ENCODE results near the gene CDH13.

Gene CDH13

DNA sequence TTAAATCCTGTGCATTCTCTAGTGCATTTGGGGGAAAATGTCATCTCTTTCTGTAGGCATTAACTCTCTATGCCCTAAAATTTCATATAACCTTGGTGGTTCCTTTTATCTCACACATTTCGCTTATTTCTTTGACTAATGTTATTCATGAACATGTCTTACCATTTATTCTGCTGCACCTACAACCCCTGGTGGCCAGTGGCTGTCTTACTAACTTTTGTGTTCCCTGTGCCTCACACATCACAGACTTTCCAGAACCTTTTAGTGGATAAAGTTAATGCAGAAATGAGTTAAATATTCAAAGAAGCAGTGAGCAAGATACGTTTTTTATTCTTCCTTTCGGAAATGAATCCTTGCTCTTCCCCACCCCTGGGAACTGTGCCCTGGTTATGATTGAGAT is 111.9 kb downstream of the CDH13 start:
- H3K27ac ChIP-seq (replicated peaks) = no peak overlapping the region
- TF ChIP-seq POLR2AphosphoS5 (IDR thresholded peaks at IDR 0.05; ENCODE audit: low read depth) (no peak), GABPA (IDR thresholded peaks at IDR 0.05; ENCODE audit: low read depth) (no peak), SPI1 (IDR thresholded peaks at IDR 0.05; ENCODE audit: borderline replicate concordance, low read depth) (no peak)
- TF ChIP-seq, protein P1, sequence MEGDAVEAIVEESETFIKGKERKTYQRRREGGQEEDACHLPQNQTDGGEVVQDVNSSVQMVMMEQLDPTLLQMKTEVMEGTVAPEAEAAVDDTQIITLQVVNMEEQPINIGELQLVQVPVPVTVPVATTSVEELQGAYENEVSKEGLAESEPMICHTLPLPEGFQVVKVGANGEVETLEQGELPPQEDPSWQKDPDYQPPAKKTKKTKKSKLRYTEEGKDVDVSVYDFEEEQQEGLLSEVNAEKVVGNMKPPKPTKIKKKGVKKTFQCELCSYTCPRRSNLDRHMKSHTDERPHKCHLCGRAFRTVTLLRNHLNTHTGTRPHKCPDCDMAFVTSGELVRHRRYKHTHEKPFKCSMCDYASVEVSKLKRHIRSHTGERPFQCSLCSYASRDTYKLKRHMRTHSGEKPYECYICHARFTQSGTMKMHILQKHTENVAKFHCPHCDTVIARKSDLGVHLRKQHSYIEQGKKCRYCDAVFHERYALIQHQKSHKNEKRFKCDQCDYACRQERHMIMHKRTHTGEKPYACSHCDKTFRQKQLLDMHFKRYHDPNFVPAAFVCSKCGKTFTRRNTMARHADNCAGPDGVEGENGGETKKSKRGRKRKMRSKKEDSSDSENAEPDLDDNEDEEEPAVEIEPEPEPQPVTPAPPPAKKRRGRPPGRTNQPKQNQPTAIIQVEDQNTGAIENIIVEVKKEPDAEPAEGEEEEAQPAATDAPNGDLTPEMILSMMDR (IDR thresholded peaks at IDR 0.05; ENCODE audit: insufficient read depth, low read length) = no peak
- TF ChIP-seq, protein P2, sequence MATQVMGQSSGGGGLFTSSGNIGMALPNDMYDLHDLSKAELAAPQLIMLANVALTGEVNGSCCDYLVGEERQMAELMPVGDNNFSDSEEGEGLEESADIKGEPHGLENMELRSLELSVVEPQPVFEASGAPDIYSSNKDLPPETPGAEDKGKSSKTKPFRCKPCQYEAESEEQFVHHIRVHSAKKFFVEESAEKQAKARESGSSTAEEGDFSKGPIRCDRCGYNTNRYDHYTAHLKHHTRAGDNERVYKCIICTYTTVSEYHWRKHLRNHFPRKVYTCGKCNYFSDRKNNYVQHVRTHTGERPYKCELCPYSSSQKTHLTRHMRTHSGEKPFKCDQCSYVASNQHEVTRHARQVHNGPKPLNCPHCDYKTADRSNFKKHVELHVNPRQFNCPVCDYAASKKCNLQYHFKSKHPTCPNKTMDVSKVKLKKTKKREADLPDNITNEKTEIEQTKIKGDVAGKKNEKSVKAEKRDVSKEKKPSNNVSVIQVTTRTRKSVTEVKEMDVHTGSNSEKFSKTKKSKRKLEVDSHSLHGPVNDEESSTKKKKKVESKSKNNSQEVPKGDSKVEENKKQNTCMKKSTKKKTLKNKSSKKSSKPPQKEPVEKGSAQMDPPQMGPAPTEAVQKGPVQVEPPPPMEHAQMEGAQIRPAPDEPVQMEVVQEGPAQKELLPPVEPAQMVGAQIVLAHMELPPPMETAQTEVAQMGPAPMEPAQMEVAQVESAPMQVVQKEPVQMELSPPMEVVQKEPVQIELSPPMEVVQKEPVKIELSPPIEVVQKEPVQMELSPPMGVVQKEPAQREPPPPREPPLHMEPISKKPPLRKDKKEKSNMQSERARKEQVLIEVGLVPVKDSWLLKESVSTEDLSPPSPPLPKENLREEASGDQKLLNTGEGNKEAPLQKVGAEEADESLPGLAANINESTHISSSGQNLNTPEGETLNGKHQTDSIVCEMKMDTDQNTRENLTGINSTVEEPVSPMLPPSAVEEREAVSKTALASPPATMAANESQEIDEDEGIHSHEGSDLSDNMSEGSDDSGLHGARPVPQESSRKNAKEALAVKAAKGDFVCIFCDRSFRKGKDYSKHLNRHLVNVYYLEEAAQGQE (IDR thresholded peaks at IDR 0.05; ENCODE audit: insufficient replicate concordance, low read depth) = no peak
- H3K27me3 ChIP-seq (ENCODE audit: insufficient read depth, poor library complexity, severe bottlenecking) = no peaks in the 10 kb centered on the region
- no peak for DNase-seq (ENCODE audit: low read depth in 1 of 2, low spot score in 1 of 2)
- H3K4me3 ChIP-seq (replicated peaks; ENCODE audit: insufficient read depth, low read length) = no peak overlapping the region

DNA sequence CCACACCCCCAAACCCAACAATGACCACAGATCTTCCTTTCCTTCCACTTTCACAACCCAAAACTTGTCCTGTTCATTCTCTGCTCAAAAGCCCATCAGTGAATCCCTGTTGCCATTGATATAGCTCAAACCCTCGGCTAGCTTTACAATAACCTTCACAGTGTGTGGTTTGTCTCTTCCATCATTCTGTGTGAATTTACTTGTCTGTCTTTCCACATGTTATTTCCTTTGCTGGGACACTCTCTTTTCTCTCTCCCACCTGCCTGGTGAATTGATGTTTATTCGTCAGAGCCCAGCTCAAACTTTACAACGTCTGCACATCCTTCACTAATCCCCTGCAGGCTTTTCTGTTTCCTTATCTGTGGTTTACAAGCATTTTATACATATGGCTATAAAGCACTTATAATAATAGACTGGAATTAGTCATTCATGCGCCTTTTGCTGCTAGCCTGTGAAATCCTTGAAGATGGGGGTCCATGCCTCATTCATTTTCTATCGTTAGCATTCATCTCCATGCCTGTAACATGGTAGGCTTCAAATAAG is 114.4 kb downstream of the CDH13 start:
- DNase-seq (ENCODE audit: low read depth in 1 of 2, low spot score in 1 of 2) = no peak
- Histone ChIP-seq H3K4me3 (replicated peaks; ENCODE audit: insufficient read depth, low read length) (no peak overlapping the region), H3K27ac (replicated peaks) (no peak overlapping the region), H3K27me3 (ENCODE audit: insufficient read depth, poor library complexity, severe bottlenecking) (no peaks in the 10 kb centered on the region)
- no peak for TF ChIP-seq POLR2AphosphoS5 (IDR thresholded peaks at IDR 0.05; ENCODE audit: low read depth)
- TF ChIP-seq, protein P2 (IDR thresholded peaks at IDR 0.05; ENCODE audit: insufficient replicate concordance, low read depth) = no peak
- TF ChIP-seq, protein P1 (IDR thresholded peaks at IDR 0.05; ENCODE audit: insufficient read depth, low read length) = no peak
- TF ChIP-seq GABPA (IDR thresholded peaks at IDR 0.05; ENCODE audit: low read depth) = no peak
- TF ChIP-seq SPI1 (IDR thresholded peaks at IDR 0.05; ENCODE audit: borderline replicate concordance, low read depth) = no peak

DNA sequence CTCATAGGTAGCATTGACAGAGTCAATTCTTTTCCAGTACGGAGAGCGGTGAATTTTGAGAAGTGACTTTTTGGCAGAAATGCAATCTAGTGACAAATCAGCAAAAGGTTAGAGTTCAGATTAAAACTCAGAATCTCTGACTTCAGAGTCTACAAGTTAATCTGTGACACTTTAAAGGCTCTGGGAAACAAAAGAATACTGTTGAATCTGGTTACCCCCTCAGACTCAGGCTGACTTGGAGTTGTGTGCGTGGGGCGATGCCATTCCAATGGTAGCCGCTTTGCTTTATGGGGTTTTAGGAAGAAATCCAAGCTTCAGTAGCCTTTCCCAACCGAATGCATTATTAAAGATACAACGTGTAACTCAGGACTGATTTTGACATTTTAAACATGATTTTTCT is 118.2 kb downstream of the CDH13 start:
- no peaks in the 10 kb centered on the region for H3K27me3 ChIP-seq (ENCODE audit: insufficient read depth, poor library complexity, severe bottlenecking)
- no peak overlapping the region for H3K27ac ChIP-seq (replicated peaks)
- H3K4me3 ChIP-seq (replicated peaks; ENCODE audit: insufficient read depth, low read length) = no peak overlapping the region
- TF ChIP-seq, protein P1 (IDR thresholded peaks at IDR 0.05; ENCODE audit: insufficient read depth, low read length) = no peak
- TF ChIP-seq POLR2AphosphoS5 (IDR thresholded peaks at IDR 0.05; ENCODE audit: low read depth) (no peak), GABPA (IDR thresholded peaks at IDR 0.05; ENCODE audit: low read depth) (no peak), SPI1 (IDR thresholded peaks at IDR 0.05; ENCODE audit: borderline replicate concordance, low read depth) (no peak)
- TF ChIP-seq, protein P2 (IDR thresholded peaks at IDR 0.05; ENCODE audit: insufficient replicate concordance, low read depth) = no peak
- no peak for DNase-seq (ENCODE audit: low read depth in 1 of 2, low spot score in 1 of 2)
